HEK293 (cell line): ENCODE data around the gene UCK2.

Experiments used
- CTCF ChIA-PET: fragments of 350-600 bp; formaldehyde crosslinking; extraction: SDS; loops from one replicate; lab custom pipeline; 2021; ENCODE audit warnings: antibody characterized with exemption; lab: Yijun Ruan, JAX
- POLR2A ChIA-PET: fragments of 300-600 bp; formaldehyde crosslinking; extraction: SDS; loops from one replicate; lab custom pipeline; 2020; ENCODE audit warnings: antibody characterized with exemption, inconsistent platforms; lab: Yijun Ruan, JAX
- H3K27ac ChIP-seq: fragments of 200-500 bp; sonication (Bioruptor generic); 2 replicates; pipeline ENCODE4 v1.5.1; 2014; ENCODE audit warnings: low read depth, low read length, control low read depth, inconsistent platforms; ENCODE audit errors: extremely low read depth
- H3K36me3 ChIP-seq, 2 experiments: fragments of 200-500 bp in 1 of 2; sonication (Bioruptor generic) in 1 of 2; 1 replicate in 1 of 2; 2 replicates in 1 of 2; pipeline ENCODE4 v1.5.1; 2014 to 2017; ENCODE audit warnings: inconsistent platforms in 2 of 2, low read length in 2 of 2; ENCODE audit not compliant: control insufficient read depth in 2 of 2, insufficient read depth in 1 of 2
- H3K4me1 ChIP-seq: fragments of 200-500 bp; sonication (Bioruptor generic); 2 replicates; pipeline ENCODE4 v1.5.1; 2014; ENCODE audit warnings: mild to moderate bottlenecking, low read length, inconsistent platforms; ENCODE audit not compliant: control insufficient read depth, insufficient read depth
- H3K4me3 ChIP-seq: 2 replicates; pipeline ENCODE4 v1.5.1; 2011; ENCODE audit warnings: low read depth, mild to moderate bottlenecking, control low read depth, low read length, moderate library complexity
- H3K9me3 ChIP-seq: fragments of 200-500 bp; sonication (Bioruptor generic); 2 replicates; pipeline ENCODE4 v1.5.1; 2014; ENCODE audit warnings: low read depth, low read length, inconsistent platforms; ENCODE audit not compliant: control insufficient read depth, insufficient read depth
- PRDM4 ChIP-seq: fragments of 450-650 bp; formaldehyde crosslinking; IDR thresholded peaks from 2 replicates; pipeline ENCODE4 v1.5.1; 2017; ENCODE audit warnings: missing biosample characterization, missing genetic modification characterization
- REPIN1 ChIP-seq: fragments of 450-650 bp; formaldehyde crosslinking; IDR thresholded peaks from 2 replicates; pipeline ENCODE4 v1.5.1; 2017; ENCODE audit warnings: missing biosample characterization, missing genetic modification characterization, low read depth
- ZBTB26 ChIP-seq: fragments of 450-650 bp; formaldehyde crosslinking; optimal IDR thresholded peaks from 2 replicates; pipeline ENCODE3; 2016; ENCODE audit warnings: missing biosample characterization, mild to moderate bottlenecking, missing genetic modification characterization
- ZFP3 ChIP-seq: fragments of 450-650 bp; formaldehyde crosslinking; IDR thresholded peaks from 2 replicates; pipeline ENCODE4 v1.5.1; 2016; ENCODE audit warnings: low read depth, missing biosample characterization, missing genetic modification characterization
- ZNF112 ChIP-seq: fragments of 450-650 bp; formaldehyde crosslinking; IDR thresholded peaks from 2 replicates; pipeline ENCODE4 v1.5.0; 2017; ENCODE audit warnings: missing biosample characterization, missing genetic modification characterization
- ZNF114 ChIP-seq: fragments of 450-650 bp; formaldehyde crosslinking; IDR thresholded peaks from 2 replicates; pipeline ENCODE4 v1.5.0; 2017; ENCODE audit warnings: missing biosample characterization, missing genetic modification characterization
- ZNF23 ChIP-seq: fragments of 450-650 bp; formaldehyde crosslinking; IDR thresholded peaks from 2 replicates; pipeline ENCODE4 v1.5.1; 2016; ENCODE audit warnings: missing biosample characterization, missing genetic modification characterization, borderline replicate concordance
- ZNF280C ChIP-seq: fragments of 450-650 bp; formaldehyde crosslinking; IDR thresholded peaks from 2 replicates; pipeline ENCODE4 v1.5.1; 2016; ENCODE audit warnings: missing biosample characterization, missing genetic modification characterization
- ZNF324 ChIP-seq: fragments of 450-650 bp; formaldehyde crosslinking; IDR thresholded peaks from 2 replicates; pipeline ENCODE4 v1.5.1; 2016; ENCODE audit warnings: missing biosample characterization, missing genetic modification characterization
- ZNF37A ChIP-seq: fragments of 450-650 bp; IDR thresholded peaks from 2 replicates; pipeline ENCODE4 v1.5.1; 2018; ENCODE audit warnings: missing biosample characterization, missing genetic modification characterization
- ZNF398 ChIP-seq: fragments of 450-650 bp; formaldehyde crosslinking; IDR thresholded peaks from 2 replicates; pipeline ENCODE4 v1.5.1; 2017; ENCODE audit warnings: missing biosample characterization, missing genetic modification characterization
- ZNF416 ChIP-seq: fragments of 450-650 bp; formaldehyde crosslinking; IDR thresholded peaks from 2 replicates; pipeline ENCODE4 v1.5.1; 2016; ENCODE audit warnings: missing biosample characterization, missing genetic modification characterization
- ZNF555 ChIP-seq: fragments of 450-650 bp; formaldehyde crosslinking; conservative IDR thresholded peaks from 2 replicates; pipeline ENCODE4 v1.5.1; 2017; ENCODE audit warnings: missing biosample characterization, mild to moderate bottlenecking, missing genetic modification characterization, inconsistent platforms
- ZNF560 ChIP-seq: fragments of 450-650 bp; formaldehyde crosslinking; IDR thresholded peaks from 2 replicates; pipeline ENCODE4 v1.5.1; 2017; ENCODE audit warnings: missing biosample characterization, missing genetic modification characterization, borderline replicate concordance
- ZNF571 ChIP-seq: fragments of 450-650 bp; formaldehyde crosslinking; IDR thresholded peaks from 2 replicates; pipeline ENCODE4 v1.5.0; 2017; ENCODE audit warnings: missing biosample characterization, missing genetic modification characterization
- ZNF654 ChIP-seq: fragments of 450-650 bp; formaldehyde crosslinking; IDR thresholded peaks from 2 replicates; pipeline ENCODE4 v1.5.1; 2016; ENCODE audit warnings: low read depth, missing biosample characterization, missing genetic modification characterization
- ZNF658 ChIP-seq: fragments of 450-650 bp; formaldehyde crosslinking; IDR thresholded peaks from 2 replicates; pipeline ENCODE4; 2016; ENCODE audit warnings: missing biosample characterization, missing genetic modification characterization
- ZNF776 ChIP-seq: fragments of 450-650 bp; formaldehyde crosslinking; IDR thresholded peaks from 2 replicates; pipeline ENCODE4 v1.5.0; 2017; ENCODE audit warnings: missing biosample characterization, missing genetic modification characterization, borderline replicate concordance
- ZNF843 ChIP-seq: fragments of 450-650 bp; formaldehyde crosslinking; IDR thresholded peaks from 2 replicates; pipeline ENCODE4 v1.5.1; 2016; ENCODE audit warnings: missing biosample characterization, missing genetic modification characterization
- ZSCAN4 ChIP-seq: fragments of 450-650 bp; formaldehyde crosslinking; IDR thresholded peaks from 2 replicates; pipeline ENCODE4 v1.5.1; 2017; ENCODE audit warnings: missing biosample characterization, missing genetic modification characterization

The UCK2 gene

GRCh38 chr1:165942927-165943597, 115.6 kb downstream of the UCK2 start (continued):
- no peak for TF ChIP-seq ZNF280C (tag by site-specific recombination)
- no peak for TF ChIP-seq ZNF114 (tag by site-specific recombination)

- Histone ChIP-seq H3K9me3 (no peaks in the 10 kb centered on the region), H3K27ac (no peak overlapping the region), H3K36me3 (no peaks in the 10 kb centered on the region), H3K4me1 (no peaks in the 10 kb centered on the region), H3K4me3 (no peak overlapping the region)
- POLR2A ChIA-PET: no interaction called here
- TF ChIP-seq ZNF112 (tag by site-specific recombination): no peak
- no peak for TF ChIP-seq PRDM4 (tag by site-specific recombination)
- TF ChIP-seq ZNF658 (tag by site-specific recombination): no peak
- TF ChIP-seq ZNF324 (tag by site-specific recombination): no peak
- no peak for TF ChIP-seq ZNF843
- TF ChIP-seq ZNF398: no peak
- CTCF ChIA-PET: interaction anchor here (0.6 to 0.9 kb wide), 2 partner anchors 18 to 253 kb away, joined by 3 to 4 read pairs; no protein-coding TSS in a partner anchor
These were observed 118.5 kb downstream of the UCK2 start for GRCh38 chr1:165945911-165946310.

- CTCF ChIA-PET: interaction anchor here (0.6 to 1.3 kb wide), 3 partner anchors 20 to 581 kb away, joined by 3 to 5 read pairs (median 3); no protein-coding TSS in a partner anchor
- H3K36me3 ChIP-seq: no peaks in the 10 kb centered on the region
- POLR2A ChIA-PET: no interaction called here
- H3K4me3 ChIP-seq: no peak overlapping the region
- H3K27ac ChIP-seq: no peak overlapping the region
- TF ChIP-seq REPIN1 (no peak), ZSCAN4 (tag by site-specific recombination) (no peak), ZNF776 (tag by site-specific recombination) (no peak), ZNF37A (tag by site-specific recombination) (no peak), ZNF23 (tag by site-specific recombination) (no peak), ZNF571 (no peak), ZNF555 (tag by site-specific recombination) (no peak), ZNF654 (tag by site-specific recombination) (no peak), ZNF416 (tag by site-specific recombination) (no peak), ZFP3 (tag by site-specific recombination) (no peak), ZBTB26 (tag by site-specific recombination) (no peak), ZNF560 (tag by site-specific recombination) (no peak), ZNF324 (tag by site-specific recombination) (no peak)
- no peaks in the 10 kb centered on the region for H3K9me3 ChIP-seq
- no peaks in the 10 kb centered on the region for H3K4me1 ChIP-seq
These were observed 120.5 kb downstream of the UCK2 start for GRCh38 chr1:165947797-165948455.
